Endothelial cell (in vitro differentiated cells): ENCODE data around the gene CDK14. TPM values are rescaled to one million over a fixed set of nuclear protein-coding genes. Genes with fewer than 3 reads are reported as not detected.
"Not testable (repeated sequence)": the region's sequence is repeated elsewhere in the genome, so short reads cannot be mapped to it uniquely, and the experiment has no call there.

Experiments
- DNase-seq: peaks from one replicate; pipeline ENCODE4 v3.0.0; 2021; ENCODE audit warnings: low spot score
- H3K27ac Mint-ChIP-seq: one replicate; pipeline ENCODE4 v1.8.0; 2021; ENCODE audit warnings: mixed read lengths, inconsistent platforms; ENCODE audit not compliant: unreplicated experiment
- H3K27me3 Mint-ChIP-seq: one replicate; pipeline ENCODE4 v1.8.0; 2021; ENCODE audit warnings: mild to moderate bottlenecking, moderate library complexity, mixed read lengths, inconsistent platforms; ENCODE audit not compliant: unreplicated experiment
- H3K36me3 Mint-ChIP-seq: one replicate; pipeline ENCODE4 v1.8.0; 2021; ENCODE audit warnings: mild to moderate bottlenecking, low read depth, mixed read lengths, inconsistent platforms; ENCODE audit not compliant: unreplicated experiment
- H3K4me1 Mint-ChIP-seq: one replicate; pipeline ENCODE4 v1.8.0; 2021; ENCODE audit warnings: mild to moderate bottlenecking, mixed read lengths, inconsistent platforms; ENCODE audit not compliant: unreplicated experiment
- H3K4me3 Mint-ChIP-seq: one replicate; pipeline ENCODE4 v1.8.0; 2021; ENCODE audit warnings: mild to moderate bottlenecking, mixed read lengths, inconsistent platforms; ENCODE audit not compliant: unreplicated experiment
- H3K9me3 Mint-ChIP-seq: one replicate; pipeline ENCODE4 v1.8.0; 2021; ENCODE audit warnings: mixed read lengths, inconsistent platforms; ENCODE audit not compliant: unreplicated experiment
- CTCF ChIP-seq: fragments of 200-600 bp; sonication (generic); IDR thresholded peaks from one replicate; pipeline ENCODE4 v1.5.0; 2021; ENCODE audit warnings: antibody characterized with exemption; ENCODE audit not compliant: unreplicated experiment
- total RNA-seq: library from RNA; stranded (reverse); fragmentation: NEBNext Ultra II Directional; extraction: Animal tissue kit (Norgen Biotek cat#: 25700); gene quantifications from one replicate; pipeline ENCODE4 v1.2.1, GENCODE V29; 2021; ENCODE audit not compliant: unreplicated experiment

The CDK14 gene
- total RNA-seq, 1 donor from 2014 or later = 30.2 TPM

- H3K9me3 Mint-ChIP-seq = no peaks in the 10 kb centered on the region
- H3K4me3 Mint-ChIP-seq = no peak overlapping the region
- TF ChIP-seq CTCF = no peak
- DNase-seq = no peak
- peaks cover 3% of the 10 kb centered on the region for H3K4me1 Mint-ChIP-seq
- no peaks in the 10 kb centered on the region for H3K27me3 Mint-ChIP-seq
- no peaks in the 10 kb centered on the region for H3K36me3 Mint-ChIP-seq
- no peak overlapping the region for H3K27ac Mint-ChIP-seq
These were observed 168.9 kb downstream of the CDK14 start for GRCh38 chr7:90764848-90765570.

DNA sequence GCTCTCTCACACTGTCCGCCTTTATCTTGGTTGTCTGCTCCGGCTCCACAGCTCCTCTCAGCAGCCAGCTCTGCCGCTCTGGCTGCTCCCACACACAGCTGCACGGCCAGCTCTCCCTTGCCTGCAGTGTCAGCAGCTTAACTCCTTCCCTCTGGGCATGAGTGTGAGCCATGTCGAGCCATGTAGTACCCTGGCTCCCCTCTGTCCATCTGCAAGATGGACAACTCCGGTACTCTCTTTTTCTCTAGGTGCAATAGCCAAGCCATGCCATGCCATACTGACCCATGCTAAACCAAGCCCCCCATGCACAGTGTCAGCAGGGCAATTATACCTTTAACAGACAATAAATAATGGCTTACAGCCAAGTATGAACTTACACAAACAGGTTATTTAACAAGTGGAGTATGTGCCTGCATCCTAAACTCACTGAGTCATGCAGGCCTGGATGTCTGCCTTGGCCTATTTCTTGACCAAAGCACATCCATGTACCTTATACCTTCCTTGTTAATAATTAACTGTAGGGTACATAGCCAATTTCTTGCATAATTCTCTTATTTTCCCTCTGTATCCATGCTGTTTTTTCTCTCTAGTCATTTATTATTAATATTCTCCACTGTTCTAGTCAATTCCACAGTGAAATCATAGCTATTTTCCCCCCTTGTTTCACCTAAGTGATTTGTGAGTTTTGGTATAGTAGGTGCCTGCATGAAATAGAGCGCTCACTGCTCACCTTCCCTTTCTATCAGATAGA, 170.9 kb downstream of the CDK14 start:
- H3K4me1 Mint-ChIP-seq = peaks cover 3% of the 10 kb centered on the region
- H3K27me3 Mint-ChIP-seq = no peaks in the 10 kb centered on the region
- peaks cover 13% of the 10 kb centered on the region for H3K36me3 Mint-ChIP-seq
- no peak for TF ChIP-seq CTCF
- no peak for DNase-seq
- no peak overlapping the region for H3K4me3 Mint-ChIP-seq
- no peak overlapping the region for H3K27ac Mint-ChIP-seq
- H3K9me3 Mint-ChIP-seq = no peaks in the 10 kb centered on the region

DNA sequence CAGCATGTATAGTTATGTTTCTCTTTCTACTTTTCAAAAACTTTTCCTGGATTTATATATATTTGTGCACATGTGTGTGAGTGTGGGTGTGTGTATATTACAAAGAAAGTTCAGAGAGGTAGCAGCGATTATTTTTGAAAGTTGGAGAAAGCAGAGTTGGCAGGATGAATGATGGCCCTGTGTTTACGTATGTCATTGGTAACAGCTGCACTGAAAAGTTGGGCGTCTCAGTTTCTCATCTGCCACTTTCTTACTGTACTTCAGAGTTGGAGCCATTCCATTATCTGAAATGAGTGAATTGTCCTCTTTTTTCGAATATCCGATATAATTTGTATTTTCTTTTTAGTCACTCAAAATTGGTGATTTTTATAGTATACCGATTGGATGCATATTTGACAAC, 172.2 kb downstream of the CDK14 start:
- Mint-ChIP-seq H3K27ac (no peak overlapping the region), H3K27me3 (peaks cover 1% of the 10 kb centered on the region), H3K4me1 (peaks cover 3% of the 10 kb centered on the region), H3K4me3 (no peak overlapping the region), H3K36me3 (peaks cover 16% of the 10 kb centered on the region), H3K9me3 (no peaks in the 10 kb centered on the region)
- no peak for DNase-seq
- TF ChIP-seq CTCF = no peak

- H3K27me3 Mint-ChIP-seq = peaks cover 1% of the 10 kb centered on the region
- peaks cover 3% of the 10 kb centered on the region for H3K4me1 Mint-ChIP-seq
- no peaks in the 10 kb centered on the region for H3K9me3 Mint-ChIP-seq
- H3K4me3 Mint-ChIP-seq = no peak overlapping the region
- H3K36me3 Mint-ChIP-seq = peaks cover 16% of the 10 kb centered on the region
- DNase-seq = no peak
- TF ChIP-seq CTCF = no peak
- no peak overlapping the region for H3K27ac Mint-ChIP-seq
These were observed 172.9 kb downstream of the CDK14 start for GRCh38 chr7:90769036-90769435.

DNA sequence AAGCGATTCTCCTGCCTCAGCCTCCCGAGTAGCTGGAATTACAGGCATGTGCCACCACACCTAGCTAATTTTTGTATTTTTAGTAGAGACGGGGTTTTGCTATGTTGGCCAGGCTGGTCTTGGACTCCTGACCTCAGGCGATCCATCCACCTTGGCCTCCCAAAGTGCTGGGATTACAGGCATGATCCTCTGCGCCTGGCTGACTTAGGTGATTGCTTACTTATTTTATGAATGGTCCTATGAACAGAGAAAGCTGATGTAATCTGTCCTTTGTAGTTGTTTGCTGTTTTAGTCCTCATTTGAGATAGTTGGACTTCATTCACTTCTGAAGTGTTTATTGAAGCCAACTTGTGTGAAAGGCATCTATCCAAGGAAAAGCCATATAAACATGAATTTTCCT, 173.4 kb downstream of the CDK14 start:
- DNase-seq, H3K27ac Mint-ChIP-seq, H3K9me3 Mint-ChIP-seq, H3K27me3 Mint-ChIP-seq, H3K4me1 Mint-ChIP-seq, H3K4me3 Mint-ChIP-seq: not testable (repeated sequence)
- H3K36me3 Mint-ChIP-seq = peaks cover 16% of the 10 kb centered on the region
